Measurements from ENCODE around the gene SERTM2. TPM values are rescaled to one million over a fixed set of nuclear protein-coding genes. Genes with fewer than 3 reads are reported as not detected.

The SERTM2 gene
- total and polyA plus RNA-seq, 4 donors: 0.02 to 0.03 TPM; not detected in 2

GRCh38 chrX:111555406-111555958 lies 44.0 kb downstream of the SERTM2 start:
- H3K27ac ChIP-seq (ENCODE audit: low read depth in 1 of 2, low read length in 1 of 2): no peak overlapping the region
- ATAC-seq (ENCODE audit: insufficient read depth, low FRiP score) (no peak), DNase-seq (no peak)
- TF ChIP-seq CTCF (IDR thresholded peaks at IDR 0.05; ENCODE audit: control extremely low read depth, extremely low read depth): no peak
- no peaks in the 10 kb centered on the region for H3K9me3 ChIP-seq (ENCODE audit: control insufficient read depth in 4 of 4, insufficient read depth in 3 of 4, low read length in 3 of 4)
- 41 to 79% methylated on average over 2 of the region's 2 CpGs for WGBS, 2 donors
- H3K27me3 ChIP-seq (ENCODE audit: control insufficient read depth in 3 of 3, insufficient read depth in 3 of 3, low read length in 2 of 3): peaks cover 0 to 12% (median 6%) of the 10 kb centered on the region in 3 donors
- no peak overlapping the region for H3K9ac ChIP-seq (ENCODE audit: insufficient read depth in 1 of 2, low read length in 2 of 2)
- no peaks in the 10 kb centered on the region for H3K4me1 ChIP-seq (ENCODE audit: control insufficient read depth in 5 of 5, insufficient read depth in 5 of 5, low read length in 5 of 5)
- H3K4me3 ChIP-seq: no peak overlapping the region
- H3K36me3 ChIP-seq (ENCODE audit: control insufficient read depth in 4 of 4, insufficient read depth in 4 of 4, low read length in 4 of 4): no peaks in the 10 kb centered on the region

- no peaks in the 10 kb centered on the region for H3K36me3 ChIP-seq (ENCODE audit: control insufficient read depth in 4 of 4, insufficient read depth in 4 of 4, low read length in 4 of 4)
- no peak overlapping the region for H3K27ac ChIP-seq (ENCODE audit: low read depth in 1 of 2, low read length in 1 of 2)
- no peak for DNase-seq
- H3K9ac ChIP-seq (ENCODE audit: insufficient read depth in 1 of 2, low read length in 2 of 2): no peak overlapping the region
- H3K4me1 ChIP-seq (ENCODE audit: control insufficient read depth in 5 of 5, insufficient read depth in 5 of 5, low read length in 5 of 5): no peaks in the 10 kb centered on the region
- peaks cover 0 to 2% (median 0%) of the 10 kb centered on the region in 4 donors for H3K9me3 ChIP-seq (ENCODE audit: control insufficient read depth in 4 of 4, insufficient read depth in 3 of 4, low read length in 3 of 4)
- ATAC-seq (ENCODE audit: insufficient read depth, low FRiP score): no peak
- 55 to 65% methylated on average over 3 of the region's 3 CpGs for WGBS, 2 donors
- H3K4me3 ChIP-seq: no peak overlapping the region
- H3K27me3 ChIP-seq (ENCODE audit: control insufficient read depth in 3 of 3, insufficient read depth in 3 of 3, low read length in 2 of 3): peaks cover 0 to 14% (median 0%) of the 10 kb centered on the region in 3 donors
- TF ChIP-seq CTCF (IDR thresholded peaks at IDR 0.05; ENCODE audit: control extremely low read depth, extremely low read depth): no peak
Measured at GRCh38 chrX:111560801-111561200, 49.4 kb downstream of the SERTM2 start.

GRCh38 chrX:111561851-111562250 lies 50.4 kb downstream of the SERTM2 start:
- no peaks in the 10 kb centered on the region for H3K4me1 ChIP-seq (ENCODE audit: control insufficient read depth in 5 of 5, insufficient read depth in 5 of 5, low read length in 5 of 5)
- DNase-seq (no peak), ATAC-seq (ENCODE audit: insufficient read depth, low FRiP score) (no peak)
- no peak overlapping the region for H3K9ac ChIP-seq (ENCODE audit: insufficient read depth in 1 of 2, low read length in 2 of 2)
- no peak for TF ChIP-seq CTCF (IDR thresholded peaks at IDR 0.05; ENCODE audit: control extremely low read depth, extremely low read depth)
- H3K4me3 ChIP-seq: no peak overlapping the region
- H3K9me3 ChIP-seq (ENCODE audit: control insufficient read depth in 4 of 4, insufficient read depth in 3 of 4, low read length in 3 of 4): peaks cover 0 to 2% (median 0%) of the 10 kb centered on the region in 4 donors
- no peak overlapping the region for H3K27ac ChIP-seq (ENCODE audit: low read depth in 1 of 2, low read length in 1 of 2)
- 64 to 85% methylated on average over 1 of the region's 1 CpG for WGBS, 2 donors
- no peaks in the 10 kb centered on the region for H3K36me3 ChIP-seq (ENCODE audit: control insufficient read depth in 4 of 4, insufficient read depth in 4 of 4, low read length in 4 of 4)
- peaks cover 0 to 18% (median 5%) of the 10 kb centered on the region in 3 donors for H3K27me3 ChIP-seq (ENCODE audit: control insufficient read depth in 3 of 3, insufficient read depth in 3 of 3, low read length in 2 of 3)
